Stimulated activated CD8-positive, alpha-beta memory T cell treated with anti-CD3 and anti-CD28 coated beads, Interleukin-15, amount 100 ng/mL, for 24 hours (primary cell): ENCODE data around the gene SDHAF2.
"Not testable (repeated sequence)": the region's sequence is repeated elsewhere in the genome, so short reads cannot be mapped to it uniquely, and the experiment has no call there.

Experiments
- DNase-seq: peaks from one replicate; pipeline ENCODE4 v3.0.0-alpha.2; 2020; ENCODE audit warnings: low read depth

Gene SDHAF2

GRCh38 chr11:61429691-61430582 is at the start of gene SDHAF2, which contains the start of gene CPSF7:
Gene SDHAF2 (plus strand): TSS chr11:61430124. CDS start chr11:61430147, 23 bp downstream.
Gene CPSF7 (minus strand): TSS chr11:61429975. CDS start chr11:61429235, 740 bp downstream.
- peak; percentile 99 for DNase-seq

DNA sequence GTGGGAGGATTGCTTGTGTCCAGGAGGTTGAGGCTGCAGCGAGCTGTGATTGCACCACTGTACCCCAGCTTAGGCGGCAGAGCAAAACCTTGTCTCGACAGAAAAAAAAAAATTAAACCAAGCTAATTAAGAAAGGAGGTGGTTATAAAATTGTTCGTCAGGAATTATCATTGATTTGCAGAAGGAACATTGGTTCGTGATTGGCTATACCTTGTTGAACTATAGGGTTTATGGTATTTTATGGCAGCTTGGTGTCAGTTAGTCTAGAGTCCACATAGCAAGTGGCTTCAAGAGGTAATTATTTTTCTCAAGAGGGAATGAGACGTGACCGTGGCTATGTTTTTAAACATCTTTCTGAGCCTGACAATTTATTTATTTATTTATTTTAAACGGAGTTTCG is 49.0 kb upstream of the SDHAF2 start:
- no peak for DNase-seq

DNA sequence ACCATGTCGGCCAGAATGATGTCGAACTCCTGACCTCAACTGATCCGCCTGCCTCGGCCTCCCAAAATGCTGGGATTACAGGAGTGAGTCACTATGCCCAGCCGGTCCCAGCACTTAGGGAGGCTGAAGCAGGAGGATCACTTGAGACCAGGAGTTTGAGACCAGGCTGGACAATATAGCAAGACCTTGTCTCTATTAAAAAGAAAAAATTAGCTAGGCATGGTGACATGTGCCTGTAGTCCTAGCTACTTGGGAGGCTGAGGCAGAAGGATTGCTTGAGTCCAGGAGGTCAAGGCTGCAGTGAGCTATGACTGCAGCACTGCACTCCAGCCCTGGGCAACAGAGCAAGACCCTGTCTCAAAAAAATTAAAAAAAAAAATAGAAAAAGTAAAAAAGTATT is 46.1 kb upstream of the SDHAF2 start:
- DNase-seq, result not testable (repeated sequence)

DNA sequence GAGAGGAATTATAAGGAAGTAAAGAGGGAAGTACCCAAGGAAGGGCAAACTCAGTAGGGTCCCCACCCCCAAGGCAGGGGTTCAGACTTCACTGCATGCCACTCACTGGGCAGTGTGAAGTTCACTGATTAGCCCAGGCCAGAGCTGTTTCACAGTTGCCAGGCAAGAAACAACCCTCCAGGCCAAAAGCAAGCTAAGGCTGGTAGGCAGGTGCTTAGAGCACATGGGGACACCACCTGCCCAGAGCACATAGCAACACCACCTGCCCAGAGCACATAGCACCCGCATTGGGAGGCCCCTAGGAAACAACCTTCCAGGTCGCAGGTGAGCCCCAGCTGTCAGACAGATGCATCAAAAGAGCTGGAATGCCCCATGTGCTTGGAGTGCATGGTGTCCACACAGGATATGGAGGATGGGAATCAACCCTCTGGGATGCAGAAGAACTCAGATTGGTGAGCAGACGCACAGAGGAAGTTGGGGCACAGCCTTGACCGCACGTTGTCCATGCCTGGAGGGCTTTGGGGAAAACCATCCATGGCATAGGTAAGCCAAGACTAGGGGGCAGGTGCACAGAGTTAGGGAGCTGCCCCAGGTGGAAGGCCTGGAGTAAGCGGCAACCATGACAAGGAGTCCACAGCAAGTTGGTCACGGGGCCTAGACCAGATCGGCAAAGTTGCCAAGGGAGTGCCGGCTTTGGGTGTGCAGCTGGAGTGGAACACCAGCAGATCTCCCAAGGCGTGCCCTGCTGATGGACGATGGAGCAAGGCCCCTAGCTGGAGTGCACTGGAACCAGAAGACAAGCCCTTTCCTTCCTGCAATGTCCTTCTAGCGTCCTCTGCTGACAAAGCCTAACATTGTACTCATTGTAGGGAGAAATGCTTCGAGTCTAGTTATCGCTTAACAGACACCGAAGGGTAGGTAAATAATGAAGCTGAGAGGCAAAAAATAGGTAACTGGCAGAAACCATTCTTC is 45.4 kb upstream of the SDHAF2 start:
- DNase-seq, result no peak

DNA sequence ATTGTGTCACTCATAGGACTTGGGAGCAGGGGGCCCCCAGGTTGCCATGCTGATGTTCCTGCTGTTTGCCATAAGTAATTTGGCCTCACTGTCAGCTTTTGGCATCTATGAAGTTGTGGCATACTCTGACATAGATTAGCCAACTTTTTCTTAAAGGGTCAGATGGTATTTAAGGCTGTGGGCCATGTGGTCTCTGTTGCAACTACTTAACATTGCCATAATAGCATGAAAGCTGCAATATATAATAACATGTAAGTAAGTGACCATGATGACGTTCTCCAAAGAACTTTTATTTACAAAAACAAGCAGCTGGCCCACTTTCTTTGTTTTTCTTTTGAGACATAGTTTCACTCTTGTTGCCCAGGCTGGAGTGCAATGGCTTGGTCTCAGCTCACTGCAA is 39.8 kb upstream of the SDHAF2 start:
- DNase-seq, result no peak

DNA sequence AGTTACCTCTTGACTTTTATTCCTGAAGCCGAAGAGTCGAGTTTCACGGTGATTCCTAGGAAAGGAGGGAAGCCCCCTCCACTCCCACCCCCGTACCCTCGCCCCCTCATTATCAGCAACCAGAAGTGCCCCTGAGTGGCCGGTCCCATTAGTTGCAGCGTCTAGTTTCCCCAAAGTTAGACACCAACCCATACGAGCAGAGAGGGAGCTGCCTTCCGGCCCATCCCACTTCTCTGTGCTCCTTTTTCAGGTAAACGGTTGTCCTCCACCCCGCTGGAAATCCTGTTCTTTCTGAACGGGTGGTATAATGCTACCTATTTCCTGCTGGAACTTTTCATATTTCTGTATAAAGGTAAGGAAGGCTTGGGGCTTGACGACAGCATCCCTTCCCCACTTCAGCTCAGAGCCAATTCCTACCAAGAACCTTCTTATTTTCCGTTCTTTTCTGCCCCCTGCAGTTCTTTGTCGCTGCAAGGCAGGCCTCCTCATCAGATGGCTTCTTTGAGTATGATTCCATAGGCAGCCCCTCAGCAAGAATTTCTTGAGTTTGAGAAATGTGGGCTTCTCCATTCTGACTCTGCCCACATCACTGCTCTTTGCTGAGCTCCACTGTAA is 36.8 kb upstream of the SDHAF2 start:
- no peak for DNase-seq

DNA sequence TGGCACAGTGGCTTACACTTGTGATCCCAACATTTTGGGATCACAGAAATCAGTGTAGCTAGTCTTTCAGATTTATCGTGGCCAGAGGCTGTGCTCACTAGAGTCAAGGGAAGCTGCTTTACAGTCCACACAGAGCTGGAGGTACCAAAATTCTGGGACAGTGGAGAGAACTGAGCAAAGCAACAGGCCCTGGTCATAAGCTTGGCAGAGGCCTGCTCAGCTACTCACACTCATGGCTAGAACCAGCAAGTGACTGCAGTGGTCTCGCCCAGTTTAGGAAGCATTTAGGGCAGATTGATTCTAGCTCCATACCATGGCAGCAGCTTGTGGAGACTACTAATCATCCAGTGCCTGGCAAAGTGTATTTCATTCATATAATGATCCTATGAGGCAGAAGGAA is 28.8 kb upstream of the SDHAF2 start:
- no peak for DNase-seq

- no peak for DNase-seq
These were observed 28.4 kb upstream of the SDHAF2 start for GRCh38 chr11:61401573-61401972.

- no peak for DNase-seq
These were observed 26.3 kb upstream of the SDHAF2 start for GRCh38 chr11:61403658-61404057.

DNA sequence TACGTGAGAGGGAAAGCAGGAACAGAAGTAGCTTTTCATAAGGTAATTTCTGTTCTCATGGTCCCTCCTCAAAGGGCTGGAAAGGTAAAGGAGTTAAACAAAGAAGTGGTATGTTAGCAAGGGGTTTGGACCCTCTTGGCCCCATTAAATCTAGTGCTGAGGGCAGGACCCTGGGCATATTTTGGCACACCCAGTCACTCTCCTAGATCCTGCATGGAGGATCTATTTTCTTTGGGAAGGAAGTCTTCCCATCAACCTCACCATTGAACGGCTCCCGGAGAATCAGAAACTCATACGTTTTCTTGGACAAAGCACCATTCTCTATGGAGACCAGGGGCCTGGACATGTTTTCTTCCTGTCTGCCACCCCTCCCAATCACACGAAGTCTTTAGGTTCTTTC is 25.8 kb upstream of the SDHAF2 start:
- DNase-seq, result no peak

DNA sequence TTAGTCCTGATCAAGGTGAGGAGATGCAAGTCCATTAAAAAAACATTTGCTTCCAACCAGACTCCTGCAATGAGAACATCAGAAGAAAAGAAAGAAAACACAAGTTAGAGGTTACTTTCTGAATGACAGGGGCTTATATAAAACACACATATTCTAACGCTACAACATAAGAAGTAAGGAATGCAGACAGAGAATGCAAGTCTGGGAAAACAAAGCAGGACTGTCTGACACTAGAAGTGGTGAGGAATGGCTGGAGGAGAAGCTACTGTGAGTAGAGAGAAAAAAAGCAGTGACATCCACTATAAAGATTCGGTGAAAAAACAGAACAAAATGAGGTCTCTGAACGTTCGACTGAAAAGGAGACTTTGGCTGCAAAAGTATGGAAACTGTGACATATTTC is 25.3 kb upstream of the SDHAF2 start:
- DNase-seq, result no peak

GRCh38 chr11:61406067-61406466 is 23.9 kb upstream of the SDHAF2 start:
- no peak for DNase-seq

DNA sequence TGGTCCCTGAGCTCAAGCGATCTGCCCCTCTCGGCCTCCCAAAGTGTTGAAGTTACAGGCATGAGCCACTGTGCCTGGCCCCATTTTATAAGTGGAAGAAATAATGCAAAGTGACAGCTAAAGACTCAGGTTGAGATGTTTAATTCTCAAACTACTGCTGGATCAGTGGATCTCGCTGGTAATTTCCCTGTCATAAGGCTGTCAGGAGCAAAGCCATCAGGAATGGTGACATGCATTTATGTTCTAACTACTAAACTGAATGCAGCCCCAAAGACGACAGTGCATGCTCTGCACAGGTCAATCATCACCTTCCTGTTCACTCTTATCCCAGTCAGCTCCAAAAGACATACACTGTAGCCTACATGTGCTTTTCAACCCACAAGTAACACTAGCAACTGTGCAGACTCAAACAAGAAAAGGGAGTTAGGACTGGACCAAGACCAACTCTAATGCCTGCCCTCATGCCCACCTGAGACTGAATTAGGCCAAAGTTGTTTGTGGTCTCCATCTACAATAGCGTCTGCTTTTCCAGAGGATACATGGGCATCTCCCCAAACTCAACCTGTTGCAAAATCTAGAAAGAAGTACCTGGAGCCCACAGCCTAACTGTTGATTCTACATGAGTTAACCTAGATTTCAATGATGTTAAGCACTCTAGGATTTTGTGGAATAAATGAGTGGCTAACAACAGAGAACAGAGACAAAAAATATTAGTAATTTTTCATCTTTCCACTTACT is 22.8 kb upstream of the SDHAF2 start:
- no peak for DNase-seq

DNA sequence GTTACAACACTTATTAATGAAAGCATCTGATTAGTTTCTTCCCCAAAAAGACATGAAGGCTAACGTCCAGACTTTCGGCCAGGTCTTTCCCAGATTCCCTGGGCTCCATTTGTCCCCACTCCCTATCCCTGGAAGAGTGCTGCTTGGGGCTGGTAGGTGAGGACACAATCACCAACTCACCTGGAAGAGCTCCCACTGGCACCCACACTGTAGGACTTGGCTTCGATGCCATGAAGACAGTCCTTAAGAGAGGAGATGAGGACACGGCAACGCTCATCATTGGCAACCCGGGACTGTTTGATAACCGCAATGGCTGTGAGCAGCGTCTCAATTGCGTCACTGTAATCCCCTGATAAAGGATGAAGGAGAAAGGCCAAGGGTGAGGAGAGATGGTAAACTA is 18.3 kb upstream of the SDHAF2 start:
- DNase-seq, result no peak

GRCh38 chr11:61413496-61413895 is 16.4 kb upstream of the SDHAF2 start:
- no peak for DNase-seq

GRCh38 chr11:61414547-61414946 is 15.4 kb upstream of the SDHAF2 start:
- DNase-seq, result no peak

GRCh38 chr11:61415381-61415780 is 14.5 kb upstream of the SDHAF2 start:
- no peak for DNase-seq

GRCh38 chr11:61416941-61417340 is 13.0 kb upstream of the SDHAF2 start:
- DNase-seq, result no peak

- no peak for DNase-seq
These were observed 12.3 kb upstream of the SDHAF2 start for GRCh38 chr11:61417670-61418069.

- DNase-seq, result no peak
These were observed 11.8 kb upstream of the SDHAF2 start for GRCh38 chr11:61418136-61418535.

DNA sequence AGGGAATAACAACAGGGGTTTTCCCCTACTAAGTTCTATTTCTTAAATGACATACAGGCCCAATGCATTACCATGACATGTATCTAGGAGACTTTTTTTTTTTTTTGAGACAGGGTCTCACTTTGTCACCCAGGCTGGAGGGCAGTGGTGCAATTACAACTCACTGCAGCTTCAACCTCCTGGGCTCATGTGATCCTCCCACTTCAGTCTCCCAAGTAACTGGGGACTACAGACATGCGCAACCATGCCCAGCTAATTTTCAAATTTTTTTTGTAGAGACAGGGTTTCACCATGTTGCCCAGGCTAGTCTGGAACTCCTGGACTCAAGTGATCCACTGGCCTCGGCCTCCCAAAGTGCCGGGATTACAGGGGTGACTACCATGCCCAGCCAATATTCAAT is 7.7 kb upstream of the SDHAF2 start:
- DNase-seq, result no peak
